OCI-LY1 (cell line): ENCODE results near the gene TCTN2.

Experiments used
- H2AFZ ChIP-seq: fragments of 200-600 bp; sonication (generic), shearing (Covaris generic); 2 replicates; pipeline ENCODE4 v1.6.0; 2014; ENCODE audit warnings: antibody characterized with exemption, mild to moderate bottlenecking, low read length
- H3F3A ChIP-seq: fragments of 200-600 bp; sonication (generic), shearing (Covaris generic); 2 replicates; pipeline ENCODE4 v1.6.0; 2014; ENCODE audit warnings: mild to moderate bottlenecking, antibody characterized with exemption, low read length, moderate library complexity; ENCODE audit not compliant: insufficient read depth
- H3K27ac ChIP-seq: fragments of 200-600 bp; sonication (generic); 2 replicates; pipeline ENCODE4 v1.5.1; 2014; ENCODE audit warnings: low read length, mixed run types, mild to moderate bottlenecking, low read depth; ENCODE audit not compliant: poor library complexity, severe bottlenecking
- H3K27me3 ChIP-seq: fragments of 200-600 bp; sonication (generic); 2 replicates; pipeline ENCODE4 v1.6.0; 2014; ENCODE audit warnings: antibody characterized with exemption, mild to moderate bottlenecking, low read length, moderate library complexity; ENCODE audit not compliant: insufficient read depth
- H3K36me3 ChIP-seq: fragments of 200-600 bp; sonication (generic); 2 replicates; pipeline ENCODE4 v1.6.1; 2014; ENCODE audit warnings: mild to moderate bottlenecking, antibody characterized with exemption, low read length, moderate library complexity, mixed read lengths; ENCODE audit not compliant: insufficient read depth
- H3K4me1 ChIP-seq: fragments of 200-600 bp; sonication (generic); 2 replicates; pipeline ENCODE4 v1.5.1; 2014; ENCODE audit warnings: mild to moderate bottlenecking, low read length, moderate library complexity; ENCODE audit not compliant: insufficient read depth, severe bottlenecking
- H3K4me2 ChIP-seq: fragments of 200-600 bp; sonication (generic), shearing (Covaris generic); 2 replicates; pipeline ENCODE4 v1.6.1; 2014; ENCODE audit warnings: low read length
- H3K4me3 ChIP-seq: fragments of 200-600 bp; sonication (generic); 2 replicates; pipeline ENCODE4 v1.5.1; 2014; ENCODE audit warnings: low read length, low read depth, mild to moderate bottlenecking, mixed read lengths; ENCODE audit not compliant: poor library complexity, severe bottlenecking
- H3K79me2 ChIP-seq: fragments of 200-600 bp; shearing (Covaris generic); 2 replicates; pipeline ENCODE4 v1.6.1; 2016; ENCODE audit warnings: mixed run types, low read length, mixed read lengths; ENCODE audit not compliant: insufficient read depth
- H3K9ac ChIP-seq: fragments of 200-600 bp; sonication (generic), shearing (Covaris generic); 2 replicates; pipeline ENCODE4 v1.6.1; 2014; ENCODE audit warnings: mild to moderate bottlenecking, low read length, mixed read lengths
- H3K9me2 ChIP-seq: fragments of 200-600 bp; sonication (generic), shearing (Covaris generic); 2 replicates; pipeline ENCODE4 v1.6.1; 2014; ENCODE audit warnings: low read depth, mild to moderate bottlenecking, low read length, mixed read lengths
- H3K9me3 ChIP-seq: fragments of 200-600 bp; shearing (Covaris generic); 2 replicates; pipeline ENCODE4 v1.6.1; 2014; ENCODE audit warnings: low read length, mixed read lengths
- H4K20me1 ChIP-seq: fragments of 200-600 bp; sonication (generic), shearing (Covaris generic); 2 replicates; pipeline ENCODE4 v1.6.0; 2016; ENCODE audit warnings: mild to moderate bottlenecking, low read length; ENCODE audit not compliant: insufficient read depth
- CTCF ChIP-seq: fragments of 200-600 bp; sonication (generic), shearing (Covaris generic); IDR thresholded peaks from 2 replicates; pipeline ENCODE4 v1.5.1; 2017; ENCODE audit warnings: mild to moderate bottlenecking, antibody characterized with exemption, low read length, moderate library complexity, mixed read lengths
- EZH2 ChIP-seq: fragments of 200-600 bp; sonication (generic), shearing (Covaris generic); IDR thresholded peaks from 2 replicates; pipeline ENCODE4 v1.8.0; 2017; ENCODE audit warnings: borderline replicate concordance, mixed run types, mild to moderate bottlenecking, antibody characterized with exemption, low read length, moderate library complexity, mixed read lengths

Gene TCTN2

GRCh38 chr12:123681605-123682004 is 10.7 kb downstream of the TCTN2 start:
- H3K9me2 ChIP-seq = no peaks in the 10 kb centered on the region
- TF ChIP-seq EZH2 = no peak
- TF ChIP-seq CTCF = no peak
- H2AFZ ChIP-seq = no peak overlapping the region
- H3K36me3 ChIP-seq = 0 out of 2 replicates have a peak, but pooled peaks cover 3% of the 10 kb centered on the region
- no peak overlapping the region for H3K27ac ChIP-seq
- H3K4me2 ChIP-seq = no peak overlapping the region
- H3K4me1 ChIP-seq = no peaks in the 10 kb centered on the region
- no peaks in the 10 kb centered on the region for H3F3A ChIP-seq
- no peak overlapping the region for H3K9ac ChIP-seq
- no peaks in the 10 kb centered on the region for H3K79me2 ChIP-seq
- no peak overlapping the region for H3K4me3 ChIP-seq
- H3K9me3 ChIP-seq = no peaks in the 10 kb centered on the region
- no peaks in the 10 kb centered on the region for H3K27me3 ChIP-seq
- H4K20me1 ChIP-seq = no peaks in the 10 kb centered on the region

- TF ChIP-seq EZH2 = no peak
- no peak for TF ChIP-seq CTCF
- Histone ChIP-seq H3K4me3 (no peak overlapping the region), H3K9ac (no peak overlapping the region), H3K79me2 (no peaks in the 10 kb centered on the region), H3F3A (no peaks in the 10 kb centered on the region), H3K27ac (no peak overlapping the region), H3K36me3 (0 out of 2 replicates have a peak, but pooled peaks cover 3% of the 10 kb centered on the region), H4K20me1 (no peaks in the 10 kb centered on the region), H3K9me3 (no peaks in the 10 kb centered on the region), H3K9me2 (no peaks in the 10 kb centered on the region), H3K4me1 (no peaks in the 10 kb centered on the region), H3K27me3 (no peaks in the 10 kb centered on the region), H3K4me2 (no peak overlapping the region), H2AFZ (no peak overlapping the region)
Measured at GRCh38 chr12:123683964-123684363, 13.1 kb downstream of the TCTN2 start.

GRCh38 chr12:123686636-123687190 is 15.8 kb downstream of the TCTN2 start:
- Histone ChIP-seq H3K9ac (no peak overlapping the region), H3F3A (no peaks in the 10 kb centered on the region; the same call in 1 of the 2 replicates), H3K4me1 (no peaks in the 10 kb centered on the region), H3K27ac (no peak overlapping the region), H2AFZ (no peak overlapping the region), H3K27me3 (no peaks in the 10 kb centered on the region), H4K20me1 (no peaks in the 10 kb centered on the region), H3K36me3 (0 out of 2 replicates have a peak, but pooled peaks cover 3% of the 10 kb centered on the region), H3K79me2 (no peaks in the 10 kb centered on the region), H3K4me3 (no peak overlapping the region), H3K4me2 (no peak overlapping the region), H3K9me2 (no peaks in the 10 kb centered on the region), H3K9me3 (no peaks in the 10 kb centered on the region)
- no peak for TF ChIP-seq CTCF
- no peak for TF ChIP-seq EZH2
